Adipose tissue (tissue), 3 donors: ENCODE results near the gene TFIP11. TPM values are rescaled to one million over a fixed set of nuclear protein-coding genes. Genes with fewer than 3 reads are reported as not detected.
"Not testable (repeated sequence)": the region's sequence is repeated elsewhere in the genome, so short reads cannot be mapped to it uniquely, and the experiment has no call there.

Experiments
- H3K27ac ChIP-seq: one replicate; pipeline ENCODE4 v1.5.1; 2013; ENCODE audit warnings: low read depth, low read length
- WGBS, 3 donors: extraction: QIAGEN DNeasy Blood & Tissue Kit; methylation state at CpG; one replicate each; pipeline ENCODE4 v1.1.7; 2013; 5-methylcytosine and 5-hydroxymethylcytosine counted together
- polyA plus RNA-seq, 3 donors: library from polyadenylated mRNA; stranded (reverse); fragments of 200-250 nt; gene quantifications; one replicate each; pipeline ENCODE4 v1.2.3, GENCODE V29; 2013
- donor health status: healthy with polysubstance abuse.
- donor health status: Bipolar disorder and iron deficiency.
- donor health status: healthy.

TFIP11 gene
- polyA plus RNA-seq, 3 donors: 10.9 to 15.5 (median 12.1) TPM

- H3K27ac ChIP-seq: no peak overlapping the region
- 44 to 75% (median 62%) methylated on average over 2 of the region's 2 CpGs for WGBS, 3 donors
Measured at GRCh38 chr22:26545385-26545784, 33.1 kb upstream of the TFIP11 start.

DNA sequence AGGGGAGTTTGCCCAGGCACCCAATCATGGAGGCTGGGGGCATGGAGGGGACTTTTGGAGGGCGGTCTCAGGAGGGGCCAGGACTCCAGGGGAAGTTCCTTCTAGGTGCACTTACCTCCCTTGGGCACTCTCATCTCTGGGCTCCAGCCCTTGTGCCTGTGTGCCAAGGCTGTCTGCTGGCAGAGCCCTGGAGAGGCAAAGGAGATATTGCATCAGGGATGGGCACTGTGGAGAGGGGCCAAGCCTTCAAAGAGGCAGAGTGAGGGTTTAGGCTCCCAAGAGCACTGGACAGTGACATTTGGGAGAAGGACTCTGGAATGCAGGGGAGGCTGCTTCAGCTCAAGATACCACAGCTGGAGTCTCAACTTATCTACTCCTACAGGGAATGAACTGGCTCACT, 32.2 kb upstream of the TFIP11 start:
- 100% methylated on average over 1 of the region's 1 CpG for WGBS, 3 donors
- no peak overlapping the region for H3K27ac ChIP-seq

DNA sequence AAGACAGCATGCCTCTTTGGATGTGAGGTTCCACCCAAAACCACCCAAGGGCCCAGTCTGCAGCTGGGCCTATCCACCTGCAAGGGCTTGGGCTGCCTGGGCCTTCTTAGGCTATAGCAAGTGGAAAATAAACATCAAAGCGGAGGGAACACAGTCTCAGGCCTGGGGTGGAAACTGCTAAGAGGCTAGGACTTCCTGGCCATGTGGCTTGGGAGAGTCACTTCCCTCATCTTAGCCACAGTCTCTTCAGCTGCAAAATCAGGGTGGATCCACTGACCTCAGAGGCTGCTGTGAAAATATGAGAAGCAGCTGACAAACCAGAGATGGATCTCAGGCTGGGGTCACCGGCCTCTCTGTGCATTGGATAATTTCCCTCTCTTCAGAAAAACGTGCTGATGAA, 30.6 kb upstream of the TFIP11 start:
- H3K27ac ChIP-seq: no peak overlapping the region
- 51 to 61% (median 53%) methylated on average over 3 of the region's 3 CpGs for WGBS, 3 donors

GRCh38 chr22:26541167-26541819, 29.0 kb upstream of the TFIP11 start:
- 84 to 96% (median 93%) methylated on average over 47 of the region's 47 CpGs for WGBS, 3 donors
- no peak overlapping the region for H3K27ac ChIP-seq

- WGBS, 3 donors: 85 to 100% (median 93%) methylated on average over 2 of the region's 2 CpGs
- no peak overlapping the region for H3K27ac ChIP-seq
Measured at GRCh38 chr22:26540119-26540518, 27.8 kb upstream of the TFIP11 start.

GRCh38 chr22:26536762-26537134, 24.5 kb upstream of the TFIP11 start:
- H3K27ac ChIP-seq: no peak overlapping the region
- 94 to 96% (median 94%) methylated on average over 3 of the region's 3 CpGs for WGBS, 3 donors

GRCh38 chr22:26536056-26536761, 23.9 kb upstream of the TFIP11 start:
- 72 to 95% (median 95%) methylated on average over 12 of the region's 12 CpGs for WGBS, 3 donors
- H3K27ac ChIP-seq: no peak overlapping the region

GRCh38 chr22:26535603-26535908, 23.3 kb upstream of the TFIP11 start:
- H3K27ac ChIP-seq: no peak overlapping the region
- 85 to 98% (median 91%) methylated on average over 3 of the region's 3 CpGs for WGBS, 3 donors

GRCh38 chr22:26534874-26535602, 22.8 kb upstream of the TFIP11 start:
- H3K27ac ChIP-seq: no peak overlapping the region
- 37 to 63% (median 49%) methylated on average over 13 of the region's 13 CpGs for WGBS, 3 donors

DNA sequence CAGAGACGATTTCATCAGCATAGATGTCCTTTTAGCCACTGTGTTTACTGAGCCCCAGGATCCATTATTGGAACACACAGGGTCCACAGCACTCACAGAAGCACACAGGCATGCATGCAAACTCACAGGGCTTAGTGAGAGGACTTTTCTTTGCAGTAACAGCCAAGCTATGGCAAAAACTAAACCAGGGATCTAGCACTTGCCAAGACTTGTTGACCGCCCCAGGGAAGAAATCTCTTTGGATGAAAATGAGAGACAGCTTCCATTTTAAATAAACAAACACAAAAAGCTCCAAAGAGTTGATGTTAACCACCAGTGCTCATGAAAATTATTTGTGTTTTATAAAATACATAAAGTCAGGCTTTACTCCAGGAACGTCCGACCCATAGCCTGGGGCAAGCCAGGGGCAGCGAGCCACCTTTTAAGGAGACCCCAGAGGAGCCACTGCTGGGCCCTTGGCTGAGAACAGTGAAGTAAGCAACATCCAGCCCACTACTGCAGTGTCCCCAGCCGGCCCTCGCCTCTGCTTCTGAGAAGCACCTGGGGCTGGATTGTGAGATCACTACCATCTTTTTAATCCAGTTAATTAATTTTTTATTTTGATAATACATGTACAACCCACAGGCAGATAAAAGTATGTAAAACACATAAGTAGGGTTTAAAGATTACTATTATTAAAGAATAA, 22.0 kb upstream of the TFIP11 start:
- H3K27ac ChIP-seq: no peak overlapping the region
- 74 to 91% (median 81%) methylated on average over 7 of the region's 7 CpGs for WGBS, 3 donors

DNA sequence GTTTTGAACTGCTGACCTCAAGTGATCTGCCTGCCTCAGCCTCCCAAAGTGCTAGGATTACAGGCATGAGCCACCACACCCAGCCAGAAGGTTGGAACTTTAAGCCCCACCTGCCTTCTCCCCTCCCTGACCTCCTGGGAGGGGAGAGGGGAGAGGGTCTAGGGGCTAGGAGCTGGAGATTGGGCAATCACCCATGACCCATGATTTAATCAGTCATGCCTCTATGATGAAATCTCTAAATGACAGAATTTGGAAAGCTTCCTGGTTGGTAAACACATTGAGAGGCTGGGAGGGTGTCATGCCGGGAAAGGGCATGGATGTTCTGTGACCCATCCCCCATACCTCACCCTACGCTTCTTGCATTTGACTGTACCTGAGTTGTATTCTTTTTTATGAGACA, 17.1 kb upstream of the TFIP11 start:
- H3K27ac ChIP-seq: no peak overlapping the region
- WGBS, 3 donors: 33 to 54% (median 44%) methylated on average over 2 of the region's 2 CpGs

DNA sequence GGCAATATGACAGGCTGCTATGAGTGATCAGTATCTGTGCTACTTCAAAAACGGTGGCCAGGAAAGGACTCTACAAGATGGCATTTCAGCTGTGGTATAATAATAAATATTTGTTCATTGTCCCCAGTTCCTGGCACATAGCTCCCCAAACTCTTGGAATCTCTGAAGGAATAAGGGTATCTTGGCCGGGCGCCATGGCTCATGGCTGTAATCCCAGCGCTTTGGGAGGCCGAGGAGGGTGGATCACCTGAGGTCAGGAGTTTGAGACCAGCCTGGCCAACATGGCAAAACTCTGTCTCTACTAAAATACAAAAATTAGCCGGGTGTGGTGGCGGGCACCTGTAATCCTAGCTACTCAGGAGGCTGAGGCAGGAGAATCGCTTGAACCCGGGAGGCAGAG, 16.2 kb upstream of the TFIP11 start:
- 69 to 93% (median 90%) methylated on average over 9 of the region's 9 CpGs for WGBS, 3 donors

GRCh38 chr22:26527574-26528465, 15.5 kb upstream of the TFIP11 start:
- no peak overlapping the region for H3K27ac ChIP-seq
- 59 to 88% (median 79%) methylated on average over 15 of the region's 15 CpGs for WGBS, 3 donors

More for the DNA sequence above, 16.2 kb upstream of the TFIP11 start:
- H3K27ac ChIP-seq: not testable (repeated sequence)

GRCh38 chr22:26527167-26527566, 14.9 kb upstream of the TFIP11 start:
- H3K27ac ChIP-seq: no peak overlapping the region
- WGBS, 3 donors: 50 to 78% (median 65%) methylated on average over 3 of the region's 3 CpGs

- WGBS, 3 donors: 74 to 90% (median 89%) methylated on average over 7 of the region's 7 CpGs
- H3K27ac ChIP-seq: no peak overlapping the region
Measured at GRCh38 chr22:26525946-26526564, 13.8 kb upstream of the TFIP11 start.

- H3K27ac ChIP-seq: no peak overlapping the region
- 40 to 83% (median 80%) methylated on average over 4 of the region's 4 CpGs for WGBS, 3 donors
Measured at GRCh38 chr22:26524870-26525269, 12.6 kb upstream of the TFIP11 start.

DNA sequence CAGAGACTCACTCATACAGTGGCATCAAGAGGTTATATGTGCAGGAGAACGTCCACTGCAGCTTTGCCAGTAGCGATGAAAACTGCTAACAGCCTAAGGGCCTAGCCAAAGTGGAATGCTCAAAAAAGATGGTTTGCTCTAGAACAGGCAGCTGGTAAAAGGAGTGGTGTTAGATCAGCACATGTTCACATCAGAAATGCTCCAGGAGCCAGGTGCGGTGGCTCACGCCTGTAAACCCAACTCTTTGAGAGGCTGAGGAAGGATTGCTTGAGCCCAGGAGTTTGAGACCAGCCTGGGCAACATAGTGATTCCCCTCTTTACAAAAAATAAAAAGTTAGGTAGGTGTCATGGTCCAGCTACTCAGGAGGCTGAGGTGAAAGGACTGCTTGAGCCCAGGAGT, 10.3 kb upstream of the TFIP11 start:
- H3K27ac ChIP-seq: no peak overlapping the region
- 92 to 97% (median 96%) methylated on average over 4 of the region's 4 CpGs for WGBS, 3 donors

GRCh38 chr22:26522012-26522411, 9.7 kb upstream of the TFIP11 start:
- WGBS, 3 donors: 94 to 98% (median 96%) methylated on average over 2 of the region's 2 CpGs
- H3K27ac ChIP-seq: no peak overlapping the region
